Trophoblast cell (in vitro differentiated cells and primary cell): ENCODE measurements around the gene GPR35.
"Not testable (repeated sequence)": the region's sequence is repeated elsewhere in the genome, so short reads cannot be mapped to it uniquely, and the experiment has no call there.

Source experiments
- DNase-seq, 2 donors: peaks; one replicate each; pipeline ENCODE4 v3.0.0-alpha.2; 2016
- H2AFZ ChIP-seq: 2 replicates; pipeline ENCODE4 v1.6.1; 2013; ENCODE audit warnings: low read length, moderate library complexity, mild to moderate bottlenecking; ENCODE audit not compliant: insufficient read depth, poor library complexity
- H2AK5ac ChIP-seq: 2 replicates; pipeline ENCODE4 v1.6.1; 2013; ENCODE audit warnings: mild to moderate bottlenecking, low read length
- H2BK120ac ChIP-seq: 2 replicates; pipeline ENCODE4 v1.6.1; 2013; ENCODE audit warnings: low read length, mild to moderate bottlenecking, moderate library complexity; ENCODE audit not compliant: insufficient read depth, poor library complexity
- H2BK12ac ChIP-seq: 2 replicates; pipeline ENCODE4 v1.6.1; 2013; ENCODE audit warnings: mild to moderate bottlenecking, low read length, moderate library complexity
- H2BK5ac ChIP-seq: 2 replicates; pipeline ENCODE4 v1.6.1; 2013; ENCODE audit warnings: low read length, low read depth, moderate library complexity, mild to moderate bottlenecking; ENCODE audit not compliant: poor library complexity
- H3K14ac ChIP-seq: 2 replicates; pipeline ENCODE4 v1.6.1; 2013; ENCODE audit warnings: mild to moderate bottlenecking, low read length
- H3K18ac ChIP-seq: 2 replicates; pipeline ENCODE4 v1.6.1; 2013; ENCODE audit warnings: mild to moderate bottlenecking, low read length
- H3K23ac ChIP-seq: 2 replicates; pipeline ENCODE4 v1.6.1; 2013; ENCODE audit warnings: low read length
- H3K27ac ChIP-seq: 2 replicates; pipeline ENCODE4 v1.5.1; 2013; ENCODE audit warnings: low read depth, mild to moderate bottlenecking, inconsistent platforms, low read length, moderate library complexity
- H3K27me3 ChIP-seq: 2 replicates; pipeline ENCODE4 v1.6.1; 2013; ENCODE audit warnings: inconsistent platforms, mild to moderate bottlenecking, low read length, moderate library complexity; ENCODE audit not compliant: insufficient read depth
- H3K36me3 ChIP-seq, 2 experiments: 1 replicate in 1 of 2; 2 replicates in 1 of 2; pipeline ENCODE4 v1.6.1; 2013; ENCODE audit warnings: low read length in 2 of 2, mild to moderate bottlenecking in 2 of 2, moderate library complexity in 1 of 2; ENCODE audit not compliant: insufficient read depth in 2 of 2, control insufficient read depth in 1 of 2
- H3K4ac ChIP-seq: 2 replicates; pipeline ENCODE4 v1.6.1; 2013; ENCODE audit warnings: low read depth, mild to moderate bottlenecking, low read length, moderate library complexity
- H3K4me1 ChIP-seq, 2 experiments: 1 replicate in 1 of 2; 2 replicates in 1 of 2; pipeline ENCODE4 v1.6.1; 2013; ENCODE audit warnings: low read length in 2 of 2, mild to moderate bottlenecking in 2 of 2, moderate library complexity in 1 of 2; ENCODE audit not compliant: insufficient read depth in 2 of 2, control insufficient read depth in 1 of 2
- H3K4me2 ChIP-seq: 2 replicates; pipeline ENCODE4 v1.6.1; 2013; ENCODE audit warnings: inconsistent platforms, mild to moderate bottlenecking, low read length, moderate library complexity
- H3K4me3 ChIP-seq: 2 replicates; pipeline ENCODE4 v1.5.1; 2013; ENCODE audit warnings: mild to moderate bottlenecking, low read depth, low read length, inconsistent platforms
- H3K79me1 ChIP-seq: one replicate; pipeline ENCODE4 v1.6.1; 2013; ENCODE audit warnings: low read length
- H3K79me2 ChIP-seq: 2 replicates; pipeline ENCODE4 v1.6.1; 2013; ENCODE audit warnings: low read length, mild to moderate bottlenecking; ENCODE audit not compliant: control insufficient read depth, insufficient read depth, poor library complexity
- H3K9ac ChIP-seq: 2 replicates; pipeline ENCODE4 v1.6.1; 2013; ENCODE audit warnings: mild to moderate bottlenecking, low read length
- H3K9me3 ChIP-seq: 2 replicates; pipeline ENCODE4 v1.6.1; 2013; ENCODE audit warnings: low read depth, mild to moderate bottlenecking, control low read depth, inconsistent platforms, low read length; ENCODE audit not compliant: insufficient read depth
- H4K12ac ChIP-seq: 2 replicates; pipeline ENCODE4 v1.6.1; 2013; ENCODE audit warnings: low read depth, mild to moderate bottlenecking, low read length, moderate library complexity
- H4K8ac ChIP-seq: 2 replicates; pipeline ENCODE4 v1.6.1; 2013; ENCODE audit warnings: low read depth, mild to moderate bottlenecking, low read length, moderate library complexity
- H4K91ac ChIP-seq: one replicate; pipeline ENCODE4 v1.6.1; 2013; ENCODE audit warnings: low read depth, mild to moderate bottlenecking, low read length, moderate library complexity
- WGBS: extraction: QIAGEN DNeasy Blood & Tissue Kit; methylation state at CpG from one replicate; pipeline ENCODE4 v1.1.7; 2013; ENCODE audit warnings: missing lambda C conversion rate; ENCODE audit not compliant: insufficient read length, insufficient coverage; ENCODE audit errors: extremely low coverage; 5-methylcytosine and 5-hydroxymethylcytosine counted together

The GPR35 gene

GRCh38 chr2:240672076-240672700 lies 46.9 kb downstream of the GPR35 start:
- H3K9ac ChIP-seq = no peak overlapping the region
- no peak overlapping the region for H2BK120ac ChIP-seq
- no peaks in the 10 kb centered on the region for H3K9me3 ChIP-seq
- no peak overlapping the region for H3K27ac ChIP-seq
- H3K18ac ChIP-seq = no peak overlapping the region
- no peak overlapping the region for H4K8ac ChIP-seq
- H2AK5ac ChIP-seq = no peak overlapping the region
- H3K4me1 ChIP-seq = no peaks in the 10 kb centered on the region
- H2BK5ac ChIP-seq = no peak overlapping the region
- no peak overlapping the region for H3K23ac ChIP-seq
- H3K79me2 ChIP-seq = no peaks in the 10 kb centered on the region
- H4K91ac ChIP-seq = no peak overlapping the region
- DNase-seq = no peak
- H3K4ac ChIP-seq = no peak overlapping the region
- H3K4me3 ChIP-seq = no peak overlapping the region
- H3K4me2 ChIP-seq = no peak overlapping the region
- H4K12ac ChIP-seq = no peak overlapping the region
- H3K27me3 ChIP-seq = no peaks in the 10 kb centered on the region
- H3K36me3 ChIP-seq = no peaks in the 10 kb centered on the region
- no peak overlapping the region for H2AFZ ChIP-seq
- H3K79me1 ChIP-seq = no peaks in the 10 kb centered on the region
- no peak overlapping the region for H3K14ac ChIP-seq
- WGBS = no CpG with 5 or more reads among the region's 46 CpGs
- H2BK12ac ChIP-seq = no peak overlapping the region

GRCh38 chr2:240672701-240673190 lies 47.5 kb downstream of the GPR35 start:
- Histone ChIP-seq H3K23ac (no peak overlapping the region), H3K79me1 (no peaks in the 10 kb centered on the region), H4K91ac (no peak overlapping the region), H3K4ac (no peak overlapping the region), H2AK5ac (no peak overlapping the region), H2BK5ac (no peak overlapping the region), H4K8ac (no peak overlapping the region), H3K27me3 (no peaks in the 10 kb centered on the region), H3K4me1 (no peaks in the 10 kb centered on the region), H2BK12ac (no peak overlapping the region), H4K12ac (no peak overlapping the region), H3K79me2 (no peaks in the 10 kb centered on the region), H2BK120ac (no peak overlapping the region), H2AFZ (no peak overlapping the region), H3K18ac (no peak overlapping the region), H3K4me2 (no peak overlapping the region), H3K4me3 (no peak overlapping the region), H3K36me3 (no peaks in the 10 kb centered on the region), H3K9me3 (no peaks in the 10 kb centered on the region), H3K14ac (no peak overlapping the region), H3K27ac (no peak overlapping the region), H3K9ac (no peak overlapping the region)
- no peak for DNase-seq
- WGBS = no CpG with 5 or more reads among the region's 55 CpGs

GRCh38 chr2:240674461-240675184 lies 49.3 kb downstream of the GPR35 start:
- H3K4me2 ChIP-seq, H3K23ac ChIP-seq, H3K79me2 ChIP-seq, DNase-seq, H3K27me3 ChIP-seq, H3K9ac ChIP-seq, H3K18ac ChIP-seq, H2AK5ac ChIP-seq, H2AFZ ChIP-seq, H2BK5ac ChIP-seq, H2BK12ac ChIP-seq, H3K27ac ChIP-seq, H4K12ac ChIP-seq, H3K9me3 ChIP-seq, H3K4ac ChIP-seq, H3K4me3 ChIP-seq, H3K4me1 ChIP-seq, H2BK120ac ChIP-seq, H4K91ac ChIP-seq, H3K36me3 ChIP-seq, H3K79me1 ChIP-seq: not testable (repeated sequence)
- Histone ChIP-seq H4K8ac (peak overlapping the region; percentile 10), H3K14ac (peak overlapping the region; percentile 37)
- no CpG with 5 or more reads among the region's 16 CpGs for WGBS

- not testable (repeated sequence) for H3K27ac ChIP-seq, H2AFZ ChIP-seq, H2BK120ac ChIP-seq, H3K23ac ChIP-seq, H4K8ac ChIP-seq, H2AK5ac ChIP-seq, H3K9ac ChIP-seq, H4K91ac ChIP-seq, H4K12ac ChIP-seq, H3K9me3 ChIP-seq, H3K4ac ChIP-seq, H3K79me2 ChIP-seq, H3K14ac ChIP-seq, H3K79me1 ChIP-seq, H3K36me3 ChIP-seq, DNase-seq, H2BK5ac ChIP-seq, H2BK12ac ChIP-seq, H3K4me1 ChIP-seq, H3K4me2 ChIP-seq, H3K4me3 ChIP-seq, H3K18ac ChIP-seq, H3K27me3 ChIP-seq
- no CpG with 5 or more reads among the region's 24 CpGs for WGBS
These were observed 50.1 kb downstream of the GPR35 start for GRCh38 chr2:240675345-240675744.
